T-helper 9 cell (primary cell): ENCODE data around the gene MANEAL.

Source experiments
- DNase-seq: peaks from one replicate; pipeline ENCODE4 v3.0.0-alpha.2; 2020

The MANEAL gene

DNA sequence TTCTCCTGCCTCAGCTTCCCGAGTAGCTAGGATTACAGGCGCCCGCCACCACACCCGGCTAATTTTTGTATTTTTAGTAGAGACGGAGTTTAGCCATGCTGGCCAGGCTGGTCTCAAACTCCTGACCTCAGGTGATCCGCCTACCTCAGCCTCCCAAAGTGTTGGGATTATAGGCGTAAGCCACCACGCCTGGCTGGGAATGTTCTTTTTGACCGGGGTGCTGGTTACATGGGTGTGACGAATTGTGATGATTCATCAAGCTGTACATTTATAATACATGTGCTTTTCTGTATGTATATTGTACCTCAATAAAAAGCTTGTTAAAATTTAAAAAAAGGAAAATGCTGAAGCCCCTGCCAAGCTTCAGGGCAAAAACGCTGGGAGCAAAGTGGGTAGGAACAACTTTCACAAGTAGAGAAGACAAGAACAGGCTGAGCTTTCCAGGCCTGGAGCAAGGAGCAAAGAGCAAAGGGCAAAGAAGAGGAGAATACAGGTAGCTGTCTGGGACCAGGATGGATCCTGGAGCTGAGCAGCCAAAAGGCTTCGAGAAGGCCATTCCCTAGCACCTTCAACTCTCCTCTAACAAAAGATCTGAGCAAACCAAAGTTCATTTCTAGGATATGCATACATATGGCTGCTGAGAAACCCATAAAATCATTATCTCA, 34.9 kb downstream of the MANEAL start:
- DNase-seq = no peak

GRCh38 chr1:37831109-37831508, 37.5 kb downstream of the MANEAL start:
- no peak for DNase-seq

DNA sequence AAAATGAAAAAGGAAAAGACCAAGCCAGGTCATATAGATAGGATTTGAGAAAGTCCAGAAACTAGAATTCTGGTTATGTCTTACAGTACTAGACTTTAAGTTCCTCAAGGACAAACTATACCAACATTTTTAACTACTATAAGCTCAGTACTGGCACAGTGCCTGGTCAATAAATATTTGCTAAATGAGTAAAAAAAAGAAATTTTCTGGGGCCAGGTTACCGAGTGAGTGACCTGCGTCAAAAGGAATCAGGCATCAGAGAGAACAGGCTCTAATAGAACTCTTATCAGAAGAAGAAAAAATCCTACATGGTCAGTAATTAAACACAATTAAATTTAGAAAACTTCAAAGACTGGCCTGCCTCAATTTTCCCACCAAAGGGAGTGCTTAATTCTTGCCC, 38.2 kb downstream of the MANEAL start:
- no peak for DNase-seq

- DNase-seq = no peak
Measured at GRCh38 chr1:37836788-37837187, 43.1 kb downstream of the MANEAL start.

- DNase-seq = no peak
Measured at GRCh38 chr1:37839676-37840075, 46.0 kb downstream of the MANEAL start.

- no peak for DNase-seq
Measured at GRCh38 chr1:37840711-37841110, 47.1 kb downstream of the MANEAL start.

DNA sequence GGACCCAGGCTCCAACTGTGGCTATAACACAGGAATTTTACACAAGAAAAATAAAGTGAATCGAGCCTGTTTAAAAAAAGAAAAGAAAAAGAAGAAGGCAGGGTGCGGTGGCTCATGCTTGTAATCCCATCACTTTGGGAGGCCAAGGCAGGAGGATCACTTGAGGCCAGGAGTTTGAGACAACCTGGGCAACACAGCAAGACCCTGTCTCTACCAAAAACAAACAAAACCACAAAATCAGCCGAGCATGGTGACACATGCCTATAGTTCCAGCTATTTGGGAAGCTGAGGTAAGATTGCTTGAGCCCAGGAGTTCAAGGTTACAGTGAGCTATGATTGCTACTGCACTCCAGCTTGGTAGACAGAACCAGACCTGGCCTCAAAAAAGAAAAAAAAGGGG, 48.0 kb downstream of the MANEAL start:
- DNase-seq = no peak

DNA sequence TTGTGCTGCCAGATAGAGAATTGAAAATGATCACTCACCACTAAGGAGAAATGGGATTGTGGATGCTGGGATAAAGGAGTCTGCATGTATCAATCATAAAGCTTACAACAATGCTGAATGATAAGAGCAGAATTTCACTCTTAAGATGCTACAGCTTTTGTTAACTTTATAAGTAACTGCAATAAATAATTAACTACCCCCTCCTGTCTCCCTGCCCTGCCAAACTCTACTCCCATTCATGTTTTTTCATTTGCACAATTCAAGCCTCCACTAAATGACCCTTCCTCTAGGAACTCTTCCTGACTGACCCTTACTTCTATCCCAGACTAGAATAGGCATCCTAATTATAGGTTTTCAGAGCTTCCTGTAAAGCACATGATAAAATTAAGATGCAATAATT, 50.9 kb downstream of the MANEAL start:
- no peak for DNase-seq

- no peak for DNase-seq
Measured at GRCh38 chr1:37845049-37845646, 51.5 kb downstream of the MANEAL start.

GRCh38 chr1:37845786-37846185, 52.1 kb downstream of the MANEAL start:
- DNase-seq = no peak

GRCh38 chr1:37846647-37847339, 53.1 kb downstream of the MANEAL start:
- DNase-seq = no peak

DNA sequence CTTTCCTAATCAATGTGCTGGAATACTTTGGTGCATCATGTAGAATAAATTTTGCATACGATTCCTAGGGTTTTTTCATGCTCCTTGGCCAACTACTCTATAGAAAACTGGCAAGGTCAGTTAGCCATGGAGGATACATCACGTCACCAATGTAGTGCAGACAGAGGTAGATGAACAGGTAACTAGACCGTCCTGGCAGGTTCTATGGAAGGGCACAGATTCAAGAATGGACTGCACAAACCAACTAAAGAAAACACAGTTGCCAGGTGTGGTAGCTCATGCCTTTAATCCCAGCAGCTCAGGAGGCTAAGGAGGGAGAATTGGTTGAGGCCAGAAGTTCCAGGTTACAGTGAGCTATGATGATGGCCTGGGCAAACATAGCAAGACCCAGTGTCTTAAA, 55.8 kb downstream of the MANEAL start:
- DNase-seq = no peak

DNA sequence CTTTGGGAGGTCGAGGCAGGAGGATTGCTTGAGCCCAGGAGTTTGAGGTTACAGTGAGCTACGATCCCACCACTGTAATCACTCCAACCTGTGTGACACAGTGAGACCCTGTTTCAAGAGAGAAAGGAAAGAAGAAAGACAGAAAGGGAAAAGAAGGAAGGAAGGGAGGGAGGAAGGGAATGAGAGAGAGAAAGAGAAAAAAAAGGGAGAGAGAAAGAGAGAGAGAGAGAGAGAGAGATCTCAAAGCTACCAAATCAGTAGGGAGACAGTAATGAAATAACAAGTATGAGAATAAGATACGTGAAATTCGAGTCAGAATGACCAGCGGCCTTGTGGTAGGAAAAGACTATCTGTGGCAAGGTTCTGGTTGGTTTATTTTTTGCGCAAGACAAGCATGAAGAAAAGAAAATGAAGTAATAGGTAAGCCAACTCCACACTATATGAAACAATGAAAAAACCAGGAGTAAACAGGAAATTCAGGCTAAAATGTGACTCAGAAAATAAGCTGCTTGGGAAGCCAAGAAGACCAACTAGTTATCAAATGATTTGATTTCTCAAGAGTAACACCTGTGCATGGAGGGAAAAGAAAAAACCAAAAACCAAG, 56.8 kb downstream of the MANEAL start:
- no peak for DNase-seq
